Panc1 (cell line): ENCODE measurements around the gene PPP1R13L.

Experiments used
- POLR2AphosphoS5 ChIP-seq: IDR thresholded peaks from 2 replicates; pipeline ENCODE4 v1.6.1; 2012; ENCODE audit warnings: mild to moderate bottlenecking, low read depth, low read length, moderate library complexity
- TF ChIP-seq, protein P1 (sequence below): fragments of 450-650 bp; IDR thresholded peaks from 2 replicates; pipeline ENCODE4 v1.5.1; 2017; ENCODE audit warnings: mild to moderate bottlenecking

DNA sequence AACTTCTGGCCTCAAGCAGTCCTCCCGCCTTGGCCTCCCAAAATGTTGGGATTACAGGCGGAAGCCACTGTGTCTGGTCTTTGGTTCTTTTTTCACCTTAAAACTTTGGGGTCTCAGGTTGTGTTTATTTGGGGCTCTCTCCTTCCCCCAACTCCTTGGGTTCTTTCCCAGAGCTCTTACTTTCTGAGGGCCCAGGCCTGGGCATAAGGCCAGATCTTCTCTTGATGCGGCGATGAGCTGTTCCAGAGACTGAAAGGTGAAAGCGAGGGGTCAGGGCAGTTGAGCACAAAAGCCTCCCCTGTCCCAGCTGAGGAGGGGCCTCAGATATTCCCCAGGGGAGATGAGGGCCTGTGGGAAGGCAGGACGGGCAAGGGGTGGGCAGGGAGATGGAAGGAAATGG, 8.6 kb upstream of the PPP1R13L start:
- TF ChIP-seq POLR2AphosphoS5, result no peak
- TF ChIP-seq, protein P1, sequence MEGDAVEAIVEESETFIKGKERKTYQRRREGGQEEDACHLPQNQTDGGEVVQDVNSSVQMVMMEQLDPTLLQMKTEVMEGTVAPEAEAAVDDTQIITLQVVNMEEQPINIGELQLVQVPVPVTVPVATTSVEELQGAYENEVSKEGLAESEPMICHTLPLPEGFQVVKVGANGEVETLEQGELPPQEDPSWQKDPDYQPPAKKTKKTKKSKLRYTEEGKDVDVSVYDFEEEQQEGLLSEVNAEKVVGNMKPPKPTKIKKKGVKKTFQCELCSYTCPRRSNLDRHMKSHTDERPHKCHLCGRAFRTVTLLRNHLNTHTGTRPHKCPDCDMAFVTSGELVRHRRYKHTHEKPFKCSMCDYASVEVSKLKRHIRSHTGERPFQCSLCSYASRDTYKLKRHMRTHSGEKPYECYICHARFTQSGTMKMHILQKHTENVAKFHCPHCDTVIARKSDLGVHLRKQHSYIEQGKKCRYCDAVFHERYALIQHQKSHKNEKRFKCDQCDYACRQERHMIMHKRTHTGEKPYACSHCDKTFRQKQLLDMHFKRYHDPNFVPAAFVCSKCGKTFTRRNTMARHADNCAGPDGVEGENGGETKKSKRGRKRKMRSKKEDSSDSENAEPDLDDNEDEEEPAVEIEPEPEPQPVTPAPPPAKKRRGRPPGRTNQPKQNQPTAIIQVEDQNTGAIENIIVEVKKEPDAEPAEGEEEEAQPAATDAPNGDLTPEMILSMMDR, result no peak
